ENCODE data around the gene PUDP.
"Not testable (repeated sequence)": the region's sequence is repeated elsewhere in the genome, so short reads cannot be mapped to it uniquely, and the experiment has no call there.

The PUDP gene

DNA sequence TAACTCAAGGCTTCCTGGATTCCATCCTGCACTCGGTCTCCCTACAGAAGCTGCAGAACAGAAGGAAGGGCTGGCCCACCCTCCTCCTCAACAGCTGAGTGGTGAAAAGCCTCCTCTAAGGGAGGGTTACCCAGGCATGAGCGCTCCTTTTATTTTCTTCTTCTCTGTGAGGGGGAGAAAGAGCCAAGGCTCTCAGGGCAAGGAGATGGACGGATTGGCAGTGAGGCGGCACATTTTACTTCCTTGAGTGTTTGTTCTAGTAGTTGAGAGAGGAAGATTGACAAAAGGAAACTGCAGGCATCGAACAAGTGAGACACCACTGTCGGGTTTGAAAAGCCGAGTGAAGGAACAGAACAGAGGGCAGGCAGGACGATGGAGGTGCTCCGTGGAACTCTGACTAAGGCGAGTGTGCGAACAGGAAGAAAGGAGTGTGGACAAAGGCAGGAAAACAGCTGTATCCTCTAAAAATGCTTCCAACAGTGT is 38.9 kb downstream of the PUDP start:
- no peak for DNase-seq

DNA sequence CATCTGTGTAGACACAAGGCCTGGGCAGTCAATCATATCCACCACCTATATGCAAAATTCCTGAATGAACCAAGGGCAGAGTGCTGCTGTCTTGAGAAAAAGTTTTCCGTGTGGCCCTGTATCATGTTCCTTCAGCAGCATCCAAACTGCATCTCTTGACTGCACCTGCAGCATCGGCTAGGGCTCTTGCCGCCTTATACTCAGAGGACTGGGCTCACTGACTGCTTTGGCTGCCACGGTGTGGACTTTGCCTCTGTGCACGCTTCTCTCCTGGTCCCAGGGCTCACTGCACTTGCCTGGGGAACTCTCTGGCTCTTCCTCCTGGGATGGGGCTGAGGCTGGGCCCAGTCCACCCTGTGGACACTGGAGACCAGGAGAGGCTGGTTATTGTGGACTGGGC is 39.9 kb downstream of the PUDP start:
- DNase-seq: no peak

DNA sequence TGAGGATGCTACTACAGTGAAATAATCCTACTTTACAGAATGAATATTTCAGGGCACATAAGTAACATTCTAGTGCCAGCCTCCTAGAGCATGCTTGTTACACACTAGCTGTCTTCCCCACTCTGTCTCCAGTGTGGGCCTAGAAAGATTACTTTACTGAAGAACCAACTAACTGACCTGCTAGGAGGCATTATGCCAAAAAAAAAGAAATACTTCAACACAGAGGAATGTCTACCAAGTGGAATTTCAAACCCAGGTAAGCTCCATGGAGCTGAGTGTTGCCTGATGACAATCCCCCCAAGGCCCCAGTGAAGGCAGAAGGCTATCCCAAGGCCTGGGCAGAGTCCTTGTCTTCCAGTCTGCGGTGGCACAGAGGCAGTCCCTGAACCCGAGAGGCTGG is 41.3 kb downstream of the PUDP start:
- DNase-seq: no peak

DNA sequence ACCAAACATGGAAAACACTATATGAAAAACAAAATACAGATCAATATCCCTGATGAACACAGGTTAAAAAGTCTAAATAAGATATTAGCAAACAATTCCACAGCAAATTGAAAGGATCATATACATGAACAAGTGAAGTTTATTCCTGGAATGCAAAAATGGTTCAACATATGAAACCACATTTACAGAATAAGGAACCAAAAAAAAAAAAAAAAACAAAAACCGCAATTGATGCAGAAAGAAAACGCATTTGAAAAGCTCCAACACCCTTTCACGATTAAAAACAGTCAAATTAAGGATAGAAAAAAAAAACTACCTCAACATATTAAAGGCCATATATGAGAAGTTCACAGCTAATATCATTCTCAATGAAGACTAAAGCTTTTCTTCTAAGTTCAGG is 45.8 kb downstream of the PUDP start:
- no peak for DNase-seq

DNA sequence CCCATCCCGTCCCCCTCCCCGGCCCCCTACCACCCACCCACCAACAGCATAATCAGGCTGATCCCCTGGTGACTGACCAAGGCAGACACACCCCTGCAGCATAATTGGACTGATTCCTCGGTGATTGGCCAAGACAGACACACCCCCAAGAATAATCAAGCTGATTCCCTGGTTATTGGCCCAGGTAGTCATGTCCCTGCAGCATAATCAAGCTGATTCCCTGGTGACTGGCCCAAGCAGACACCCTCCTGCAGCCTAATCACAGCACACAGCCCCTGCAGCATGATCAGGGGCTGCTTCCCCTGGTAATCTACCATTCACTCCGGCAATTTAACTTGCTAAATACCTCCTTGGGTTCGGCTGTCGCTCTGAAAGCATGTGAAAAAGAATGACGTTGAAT is 47.9 kb downstream of the PUDP start:
- no peak for DNase-seq

DNA sequence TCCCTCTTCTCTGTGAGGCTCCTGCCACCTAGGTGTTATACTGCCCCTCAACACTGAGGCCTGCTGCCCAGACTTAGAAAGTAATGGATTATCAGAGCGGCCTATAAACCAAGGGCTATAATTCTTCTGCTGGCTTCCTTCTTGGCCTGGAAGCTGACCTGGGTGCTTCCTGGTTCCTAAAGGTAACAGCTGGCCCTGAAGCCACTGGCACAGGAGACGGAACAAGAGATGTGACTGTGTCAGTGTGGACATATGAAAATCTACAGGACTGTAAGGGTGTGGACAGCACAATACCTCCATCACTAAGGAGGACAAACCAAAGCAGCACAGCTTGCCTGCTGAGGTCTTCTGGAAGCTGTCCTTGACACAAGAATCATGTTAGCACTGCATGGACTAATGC is 52.3 kb downstream of the PUDP start:
- not testable (repeated sequence) for DNase-seq

DNA sequence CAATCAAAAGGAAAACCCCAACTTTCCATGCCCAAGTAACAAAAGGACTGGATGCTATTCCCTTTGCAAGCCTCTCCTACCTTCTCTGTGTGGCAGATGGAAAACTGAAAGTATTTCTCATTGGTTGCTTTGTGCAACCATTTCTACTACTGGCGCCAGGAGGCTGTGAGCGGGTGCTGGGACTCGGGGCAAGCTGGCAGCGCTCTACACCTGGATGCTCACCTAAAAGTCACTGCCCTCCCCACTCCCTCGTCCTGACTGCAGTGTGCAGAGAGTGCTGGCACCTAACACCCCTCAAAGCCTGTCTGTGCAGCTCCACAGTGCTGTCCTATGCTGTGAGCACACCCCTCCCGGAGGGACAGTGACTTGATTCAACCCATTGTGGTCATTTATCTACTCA is 54.6 kb downstream of the PUDP start:
- no peak for DNase-seq

DNA sequence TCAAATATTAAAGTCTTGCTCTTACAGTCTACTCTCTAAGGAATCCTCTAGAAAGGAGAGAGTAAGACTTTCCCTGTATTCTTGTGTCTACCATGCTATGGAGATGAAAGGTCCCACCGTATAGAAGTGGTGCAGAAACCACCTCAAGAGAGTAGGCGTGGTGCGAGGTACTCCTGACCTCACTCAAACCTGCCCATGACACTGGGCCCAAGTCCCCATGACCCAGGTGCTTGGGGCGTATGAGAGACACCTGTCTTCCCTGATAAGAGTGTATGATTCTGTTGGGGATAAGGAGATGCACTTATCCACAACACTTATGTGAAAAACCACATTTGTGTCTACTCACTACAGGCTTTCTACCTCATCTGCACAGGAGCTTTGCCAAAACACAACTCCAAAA is 55.4 kb downstream of the PUDP start:
- DNase-seq: no peak

DNA sequence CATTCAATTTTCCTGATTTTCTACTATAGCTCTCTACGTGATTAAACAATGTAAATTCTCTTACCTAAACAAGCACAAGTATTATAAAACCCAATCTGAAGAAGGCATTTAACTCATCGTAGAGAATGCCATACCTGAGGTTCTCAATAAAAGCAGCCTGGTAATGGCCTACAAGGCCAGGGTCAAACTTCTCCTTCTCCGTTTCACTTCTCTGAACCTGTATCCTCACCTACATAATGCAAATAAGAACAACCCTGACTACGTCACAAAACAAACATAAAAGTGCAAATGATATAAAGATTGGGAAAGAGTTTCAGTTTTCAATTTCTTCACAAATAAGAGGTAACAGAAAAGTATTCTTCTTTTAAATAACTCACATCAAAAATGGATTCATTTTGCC is 56.0 kb downstream of the PUDP start:
- no peak for DNase-seq

DNA sequence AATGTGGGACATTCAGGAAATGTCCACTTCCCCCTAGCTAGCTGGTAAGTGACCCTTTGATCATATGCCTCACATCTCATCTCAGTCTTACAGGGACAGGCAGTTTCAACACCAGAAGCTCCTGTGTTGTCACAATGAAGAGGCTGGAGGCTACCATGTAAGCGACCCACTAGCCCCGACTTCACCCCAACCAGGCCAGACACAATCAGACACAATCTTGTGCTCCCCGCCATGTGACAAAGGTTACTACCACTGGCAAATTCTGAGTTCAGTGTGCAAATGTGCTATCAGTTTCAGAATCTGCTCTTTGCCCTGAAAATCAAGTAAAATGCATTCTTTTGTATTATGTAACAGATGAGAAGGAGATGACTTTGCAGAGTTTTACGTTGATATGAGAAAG is 57.3 kb downstream of the PUDP start:
- DNase-seq: no peak

DNA sequence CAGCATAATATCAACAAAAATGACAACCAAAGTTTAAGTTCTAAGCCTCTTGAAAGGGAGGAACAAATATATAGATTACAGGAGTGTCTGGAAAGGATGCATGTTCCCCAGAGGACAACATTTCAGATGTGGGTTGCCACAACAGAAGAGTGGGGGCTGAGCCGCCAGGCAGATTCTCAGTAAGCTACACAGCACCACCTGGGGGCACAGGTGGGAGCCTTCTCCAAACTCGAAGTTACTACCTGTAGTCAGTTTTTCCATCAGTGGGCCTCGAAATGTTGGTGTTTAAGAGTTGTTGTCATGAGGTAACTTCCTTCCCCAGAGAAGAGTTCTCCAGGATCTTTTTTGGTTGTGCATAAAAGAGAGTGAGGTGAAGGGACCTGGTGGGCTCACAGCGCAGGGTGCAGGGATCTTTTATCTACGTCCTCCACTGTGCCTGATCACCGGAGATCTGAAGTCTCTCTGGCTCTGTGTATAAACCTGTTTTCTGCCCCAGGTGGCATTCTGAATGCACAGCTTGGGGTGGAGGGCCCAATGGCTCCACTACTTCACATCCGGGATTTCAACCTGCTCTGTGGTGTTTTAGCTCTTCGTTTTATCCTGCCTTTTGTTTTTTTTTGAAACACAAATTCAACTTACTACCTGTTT is 58.9 kb downstream of the PUDP start:
- peak; percentile 14 to 58 for DNase-seq

DNA sequence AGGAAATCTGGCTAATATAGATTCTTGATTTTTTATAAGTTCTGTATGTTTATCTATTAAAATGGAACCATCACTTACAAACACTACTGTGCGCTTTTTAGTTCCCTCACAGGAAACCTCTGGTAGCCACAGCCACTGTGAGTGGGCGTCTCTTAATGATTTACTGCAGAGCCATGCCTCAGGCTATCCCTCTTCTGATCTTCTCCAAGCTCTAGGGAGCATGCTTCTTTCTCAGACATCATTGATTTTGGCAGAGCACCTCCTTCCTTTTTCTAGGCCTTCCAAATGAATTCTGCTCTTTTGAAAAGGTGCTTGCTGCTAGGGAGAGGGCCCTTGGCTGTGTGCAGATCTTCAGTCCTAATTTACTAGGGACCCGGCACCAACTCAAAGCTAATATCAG is 61.6 kb downstream of the PUDP start:
- no peak for DNase-seq

DNA sequence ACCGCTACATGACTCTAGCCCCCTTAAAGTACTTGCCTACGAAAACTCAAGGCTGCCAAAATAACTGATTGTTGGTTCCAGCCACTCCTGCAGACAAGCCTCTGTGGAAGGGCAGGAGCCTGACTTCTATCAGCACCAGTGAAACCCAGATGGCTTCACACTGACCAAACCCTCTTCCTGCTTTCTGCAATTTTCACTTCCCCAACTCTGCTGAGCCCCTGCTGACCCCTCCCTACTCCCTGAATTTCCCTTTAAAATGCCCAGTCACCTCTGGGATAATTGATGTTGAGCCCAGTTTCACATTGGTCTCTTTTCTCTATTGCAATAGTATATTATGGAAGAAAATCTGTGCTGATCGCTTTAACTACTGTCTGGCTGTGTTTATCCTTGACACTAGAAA is 62.1 kb downstream of the PUDP start:
- DNase-seq: no peak

DNA sequence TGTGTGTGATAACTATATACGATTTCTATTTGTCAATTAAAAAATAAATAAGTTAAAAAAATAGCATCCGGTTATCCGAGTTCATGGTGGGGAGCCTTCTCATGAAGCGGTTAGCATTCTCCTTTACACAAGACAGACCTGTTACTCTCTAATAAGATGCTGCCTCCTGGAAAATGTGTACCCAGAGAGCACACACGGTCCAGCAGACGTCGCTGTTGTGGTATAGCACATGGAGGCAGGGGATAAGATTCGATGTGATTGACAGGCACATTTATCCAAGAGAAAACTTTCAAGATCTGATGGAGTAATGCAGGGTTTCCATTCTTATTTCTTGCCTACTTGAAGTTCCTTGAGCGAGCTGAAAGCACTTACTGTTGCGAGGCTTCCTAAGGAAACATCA is 63.1 kb downstream of the PUDP start:
- no peak for DNase-seq

DNA sequence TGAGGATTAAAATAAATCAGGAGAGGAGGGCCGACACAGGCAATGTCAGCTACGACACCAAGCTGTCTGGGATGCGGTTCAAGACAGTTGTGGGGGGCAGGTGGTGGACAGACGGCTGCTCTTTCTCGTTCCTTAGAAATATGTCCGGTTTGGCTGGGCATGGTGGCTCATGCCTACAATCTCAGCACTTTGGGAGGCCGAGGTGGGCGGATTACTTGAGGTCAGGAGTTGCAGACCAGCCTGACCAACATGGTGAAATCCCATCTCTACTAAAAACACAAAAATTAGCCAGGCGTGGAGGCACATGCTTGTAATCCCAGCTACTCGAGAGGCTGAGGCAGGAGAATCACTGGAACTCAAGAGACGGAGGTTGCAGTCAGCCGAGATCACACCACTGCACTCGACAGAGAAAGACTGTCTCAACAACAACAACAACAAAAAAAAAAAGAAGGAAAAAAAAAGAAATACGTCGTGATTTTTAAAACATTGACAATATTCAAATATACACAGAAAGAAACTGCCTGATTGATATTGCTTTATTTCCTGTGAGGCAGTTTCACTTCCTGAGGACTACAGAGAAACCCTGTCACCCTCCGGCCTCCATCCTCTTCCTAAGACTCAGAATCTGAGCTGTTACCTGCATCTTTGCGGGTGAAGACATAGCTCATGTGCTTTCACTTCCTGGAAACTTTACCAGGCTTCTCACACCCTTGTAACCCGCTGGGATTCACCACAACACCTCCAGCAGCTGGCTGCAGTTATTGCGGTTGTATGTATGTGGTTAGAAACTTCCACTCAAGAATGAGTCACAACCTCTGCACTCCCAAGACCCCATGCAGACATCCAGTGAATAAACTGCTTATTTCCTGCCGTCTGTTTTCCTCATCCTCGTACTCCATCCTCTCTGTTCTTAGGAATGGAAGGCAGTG is 64.2 kb downstream of the PUDP start:
- peak; percentile 12 to 67 for DNase-seq

DNA sequence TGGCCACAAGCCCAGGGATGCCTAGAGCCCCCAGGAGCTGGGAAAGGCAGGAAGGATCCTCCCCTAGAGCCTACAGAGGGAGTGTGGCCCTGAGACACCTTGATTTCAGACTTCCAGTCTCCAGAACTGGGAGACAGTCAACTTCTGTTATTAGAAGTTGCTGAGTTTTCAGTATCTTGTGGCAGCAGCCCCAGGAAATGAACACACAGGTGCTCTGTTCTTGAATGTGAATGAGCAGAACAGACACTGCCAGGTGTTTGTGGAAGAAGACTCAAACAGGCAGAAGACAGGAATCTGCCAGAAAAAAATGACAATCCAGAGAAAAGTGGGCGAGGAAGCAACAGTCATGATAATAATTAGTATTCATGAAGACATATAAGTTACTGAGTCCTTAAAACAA is 64.9 kb downstream of the PUDP start:
- DNase-seq: no peak

DNA sequence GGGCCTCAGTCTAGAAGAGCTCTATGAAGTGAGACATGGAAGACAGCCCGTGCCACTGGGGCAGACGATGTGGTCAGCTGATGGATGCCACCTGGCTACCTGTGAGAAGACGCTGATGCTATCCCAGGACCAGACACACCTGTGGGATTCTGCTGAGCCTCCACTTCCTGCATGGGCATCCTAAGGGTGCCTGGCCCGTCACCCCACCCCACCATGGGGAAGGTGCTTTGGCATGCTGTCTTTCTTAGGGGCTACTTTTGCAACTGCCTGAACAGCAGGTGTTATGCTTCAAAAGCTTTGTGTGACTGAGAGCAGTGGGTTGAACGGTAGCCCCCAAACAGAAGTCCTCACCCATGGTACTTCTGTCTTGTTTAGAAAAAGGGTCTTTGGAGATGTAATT is 65.4 kb downstream of the PUDP start:
- no peak for DNase-seq

DNA sequence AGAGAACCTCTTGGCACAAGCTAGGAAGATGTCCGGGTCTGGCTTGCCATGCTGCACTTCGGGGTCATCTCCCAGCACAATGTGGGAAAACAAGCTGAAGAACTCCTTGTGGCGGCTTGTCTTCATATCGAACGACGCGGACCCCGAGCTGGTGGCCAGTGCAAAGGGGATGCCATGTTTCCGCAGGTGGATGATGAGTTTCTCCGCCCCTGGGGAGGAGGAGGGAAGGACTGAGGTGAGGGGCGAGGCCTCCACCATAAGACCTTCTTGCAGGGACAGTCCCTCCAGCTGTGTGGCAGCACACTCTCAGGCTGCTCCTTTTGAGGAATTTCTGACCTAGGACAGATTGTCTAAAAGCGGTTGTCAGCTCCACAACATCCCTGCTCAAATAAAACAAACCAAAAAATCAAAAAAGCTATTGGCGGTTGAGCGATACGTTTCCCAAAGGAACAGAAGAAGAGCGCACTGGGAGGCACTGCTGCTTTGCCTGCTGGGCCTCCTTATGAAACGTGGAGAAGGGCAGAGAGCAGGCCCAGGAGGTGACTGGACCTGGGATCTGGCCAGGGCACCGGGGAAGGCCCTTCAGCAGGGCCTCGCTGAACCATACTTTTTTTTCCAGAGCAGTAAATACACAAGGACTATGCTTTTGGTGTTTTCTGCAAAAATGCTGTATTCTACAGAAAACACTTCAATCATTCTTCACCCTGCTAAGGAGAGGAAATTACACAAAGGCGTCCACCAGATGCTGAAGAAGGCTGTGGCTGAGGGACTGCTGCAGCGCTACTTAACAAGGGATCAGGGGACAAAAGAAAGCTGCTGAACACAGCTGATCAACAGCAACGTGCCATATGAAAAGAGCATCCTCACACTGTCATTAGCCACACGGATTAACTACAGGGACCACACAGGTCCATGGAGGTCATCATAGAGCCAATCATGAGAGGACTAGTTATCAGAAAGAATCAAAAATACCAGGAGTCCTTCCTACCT is 70.4 kb downstream of the PUDP start:
- DNase-seq: no peak

DNA sequence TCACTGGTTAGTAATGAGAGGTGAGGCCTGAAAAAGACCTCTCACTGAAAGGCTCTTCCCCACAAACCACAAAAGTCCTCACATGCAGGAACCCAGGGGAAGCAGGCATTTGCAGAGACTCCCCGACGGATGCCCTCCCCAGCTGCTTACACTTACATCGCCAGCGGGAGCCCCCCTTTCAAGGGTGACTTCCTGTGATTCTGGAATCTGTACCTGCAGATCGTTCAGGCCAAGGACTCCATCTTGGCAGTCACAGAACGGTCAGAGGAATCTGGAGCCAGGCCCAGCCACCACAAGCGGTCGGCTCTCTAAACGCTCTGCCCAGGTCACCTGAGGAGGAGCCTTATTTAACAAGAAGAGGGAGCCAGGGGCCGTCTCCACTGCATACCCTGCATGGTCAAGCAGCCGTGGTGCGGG is 71.7 kb downstream of the PUDP start:
- DNase-seq: no peak

DNA sequence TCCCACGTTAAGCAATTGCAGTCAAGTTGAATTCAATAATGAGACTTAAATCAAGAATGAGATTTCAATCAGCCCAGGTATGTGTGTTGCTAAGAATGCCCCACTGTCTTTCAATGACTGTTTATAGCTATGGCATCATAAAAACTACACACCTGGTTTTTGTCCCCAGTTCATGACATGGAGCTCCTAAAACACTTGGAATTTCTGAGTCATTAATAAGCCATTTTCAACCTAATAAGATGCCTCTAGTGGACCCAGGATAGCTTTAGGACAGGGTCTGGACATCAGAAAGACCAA is 73.1 kb downstream of the PUDP start:
- DNase-seq: no peak

DNA sequence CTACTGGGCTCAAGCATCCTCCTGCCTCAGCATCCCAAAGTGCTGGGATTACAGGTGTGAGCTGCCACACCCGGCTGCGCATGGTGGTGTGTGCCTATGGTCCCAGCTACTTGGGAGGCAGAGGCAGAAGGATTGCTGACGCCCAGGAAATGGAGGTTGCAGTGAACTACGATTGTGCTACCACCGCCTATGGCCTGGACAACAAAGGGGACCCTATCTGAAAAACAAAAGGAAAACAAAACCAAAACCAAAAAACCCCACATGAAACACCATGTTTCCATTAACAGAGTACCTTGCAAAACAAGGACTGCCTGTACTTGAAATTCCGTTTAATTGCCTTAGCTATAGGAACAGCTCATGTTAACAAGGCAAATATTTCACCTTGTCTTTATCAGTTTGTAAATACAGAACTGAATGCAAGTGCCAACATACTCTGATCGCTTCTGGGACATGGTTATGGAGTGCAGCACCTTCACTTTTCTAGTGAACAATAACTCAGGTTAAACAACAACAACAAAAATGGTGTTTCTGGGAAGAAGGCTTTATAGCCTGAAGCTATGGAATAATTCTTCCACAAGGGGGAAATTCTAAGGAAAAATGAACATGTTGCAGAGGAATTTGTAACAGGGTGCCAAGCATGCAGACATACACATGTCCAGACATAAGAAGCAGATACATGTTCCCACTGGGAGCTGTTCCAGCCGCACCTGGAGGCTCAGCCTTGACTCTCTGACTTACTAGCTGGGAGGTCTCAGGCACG is 73.6 kb downstream of the PUDP start:
- no peak for DNase-seq

DNA sequence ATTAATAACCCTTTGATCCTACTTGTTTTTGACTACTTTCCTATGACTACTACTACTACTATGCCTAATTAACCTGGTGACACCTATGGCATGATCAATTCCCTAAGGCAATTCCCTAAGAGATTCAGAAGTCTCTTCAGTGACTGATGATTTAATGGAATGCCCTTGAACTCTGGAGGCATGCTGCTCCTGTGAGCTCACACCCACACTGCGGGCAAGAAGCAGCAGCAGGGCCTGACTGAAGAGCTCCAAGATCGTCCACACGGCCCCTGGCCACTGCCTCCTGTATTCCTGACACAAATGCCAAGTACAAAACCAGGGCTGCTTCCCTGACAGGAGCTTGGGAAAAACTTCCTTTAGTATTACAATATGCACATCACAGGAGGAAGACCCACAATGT is 74.6 kb downstream of the PUDP start:
- DNase-seq: no peak

DNA sequence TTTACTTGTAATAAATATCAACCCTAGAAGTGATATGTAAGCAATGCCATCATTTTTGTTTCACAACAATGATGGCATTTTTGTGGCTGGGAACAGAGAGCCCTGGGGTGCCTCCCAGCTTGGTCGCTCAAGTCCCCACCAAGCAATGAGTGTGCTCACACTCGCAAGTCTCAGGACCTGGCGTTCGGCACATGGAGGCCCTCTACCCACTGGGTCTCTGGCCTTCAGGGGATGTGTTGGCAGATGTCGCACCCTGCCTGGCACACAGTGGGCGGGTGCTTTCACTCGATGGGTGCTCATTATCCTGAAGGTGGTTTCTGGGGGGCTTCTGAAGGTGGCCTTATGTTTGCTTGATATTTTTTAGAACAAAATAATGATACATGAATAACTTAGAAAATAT is 75.1 kb downstream of the PUDP start:
- DNase-seq: no peak
